HCT116 (cell line): ENCODE results near the gene POLR1D. TPM values are rescaled to one million over a fixed set of nuclear protein-coding genes. Genes with fewer than 3 reads are reported as not detected.

Experiments
- ATAC-seq: fragments of 200-7000 bp; cut with Tn5 transposase; 2 replicates; pipeline ENCODE4 v1.9.1; 2020; ENCODE audit warnings: mild to moderate bottlenecking, moderate library complexity
- BruUV-seq: library from RNA; stranded (reverse); fragments of 400-500 nt; replicated peaks from 2 replicates; lab custom pipeline; 2021; lab: Mats Ljungman, UMichigan
- CTCF ChIA-PET: fragments of 300-600 bp; sonication (Branson Sonifier 250); formaldehyde crosslinking; loops from one replicate; lab custom pipeline; 2021; ENCODE audit warnings: antibody characterized with exemption; lab: Charles Lee
- POLR2A ChIA-PET: fragments of 300-600, 350-600 bp; sonication (Branson Sonifier 250); formaldehyde crosslinking; loops from one replicate; lab custom pipeline; 2021; ENCODE audit warnings: antibody characterized with exemption; lab: Charles Lee
- RAD21 ChIA-PET, 2 experiments: fragments of 300-600 bp; sonication (Branson Sonifier 250); formaldehyde crosslinking; loops; one replicate each; lab custom pipeline; 2023; ENCODE audit warnings: low total read pairs in 2 of 2; ENCODE audit not compliant: uncharacterized antibody in 2 of 2, unreplicated experiment in 2 of 2, low non-redundant PET in 1 of 2; lab: Charles Lee
- DNase-seq: peaks from one replicate; pipeline ENCODE4 v3.0.0-alpha.2; 2010; ENCODE audit warnings: low read depth, low spot score
- H2AFZ ChIP-seq: fragments of 200-600 bp; shearing (Covaris generic), sonication (generic); 2 replicates; pipeline ENCODE4 v1.6.1; 2017; ENCODE audit warnings: low read depth, mixed run types, mixed read lengths, antibody characterized with exemption, low read length; ENCODE audit not compliant: poor library complexity, severe bottlenecking
- H3K27ac ChIP-seq: 2 replicates; pipeline ENCODE4 v1.5.1; 2012; ENCODE audit warnings: low read depth, low read length
- H3K27me3 ChIP-seq: fragments of 200-600 bp; sonication (generic); 2 replicates; pipeline ENCODE4 v1.6.1; 2016; ENCODE audit warnings: mixed run types, low read length, mixed read lengths; ENCODE audit not compliant: insufficient read depth
- H3K36me3 ChIP-seq, 2 experiments: fragments of 200-500 bp in 1 of 2; fragments of 200-600 bp in 1 of 2; sonication (Bioruptor generic) in 1 of 2; sonication (generic) in 1 of 2; 2 replicates each; pipeline versions ENCODE4 v1.5.1 to v1.6.1; 2014 to 2016; ENCODE audit warnings: low read length in 2 of 2, inconsistent platforms in 1 of 2, mixed read lengths in 1 of 2, mixed run types in 1 of 2; ENCODE audit not compliant: insufficient read depth in 2 of 2, control insufficient read depth in 1 of 2
- H3K4me1 ChIP-seq, 2 experiments: fragments of 200-600 bp in 1 of 2; sonication (generic) in 1 of 2; 2 replicates each; pipeline versions ENCODE4 v1.5.1 to v1.6.1; 2012 to 2017; ENCODE audit warnings: low read length in 2 of 2, inconsistent platforms in 1 of 2, mild to moderate bottlenecking in 1 of 2, mixed read lengths in 1 of 2, mixed run types in 1 of 2, moderate library complexity in 1 of 2; ENCODE audit not compliant: insufficient read depth in 2 of 2, control insufficient read depth in 1 of 2
- H3K4me2 ChIP-seq: fragments of 200-600 bp; sonication (generic); 2 replicates; pipeline ENCODE4 v1.6.1; 2017; ENCODE audit warnings: mixed run types, low read length, mixed read lengths
- H3K4me3 ChIP-seq, 2 experiments: fragments of 200-600 bp in 1 of 2; sonication (generic) in 1 of 2; replicated peaks in 1 of 2; 2 replicates each; pipeline ENCODE4 v1.5.1; 2011 to 2016; ENCODE audit warnings: low read length in 2 of 2, control low read depth in 1 of 2, low read depth in 1 of 2, mild to moderate bottlenecking in 1 of 2, mixed read lengths in 1 of 2, mixed run types in 1 of 2
- H3K79me2 ChIP-seq: fragments of 200-600 bp; sonication (generic); 2 replicates; pipeline ENCODE4 v1.6.1; 2017; ENCODE audit warnings: mild to moderate bottlenecking, mixed run types, low read length, moderate library complexity, mixed read lengths; ENCODE audit not compliant: insufficient read depth
- H3K9ac ChIP-seq: fragments of 200-600 bp; sonication (generic); 2 replicates; pipeline ENCODE4 v1.6.1; 2016; ENCODE audit warnings: low read length, mixed read lengths
- H3K9me2 ChIP-seq: fragments of 200-600 bp; sonication (generic), shearing (Covaris generic); 2 replicates; pipeline ENCODE4 v1.6.1; 2017; ENCODE audit warnings: mixed run types, mild to moderate bottlenecking, moderate library complexity; ENCODE audit not compliant: insufficient read depth
- H3K9me3 ChIP-seq, 2 experiments: fragments of 200-500 bp in 1 of 2; fragments of 200-600 bp in 1 of 2; sonication (Bioruptor generic) in 1 of 2; sonication (generic) in 1 of 2; 2 replicates each; pipeline ENCODE4 v1.6.1; 2014 to 2017; ENCODE audit warnings: low read length in 2 of 2, mixed read lengths in 2 of 2, inconsistent platforms in 1 of 2, low read depth in 1 of 2, mild to moderate bottlenecking in 1 of 2, mixed run types in 1 of 2, moderate library complexity in 1 of 2; ENCODE audit not compliant: control insufficient read depth in 1 of 2, insufficient read depth in 1 of 2
- H4K20me1 ChIP-seq: fragments of 200-600 bp; sonication (generic), shearing (Covaris generic); 2 replicates; pipeline ENCODE4 v1.6.1; 2017; ENCODE audit warnings: mixed run types, mild to moderate bottlenecking, moderate library complexity; ENCODE audit not compliant: insufficient read depth
- ATF3 ChIP-seq: IDR thresholded peaks from 2 replicates; pipeline ENCODE4 v1.6.1; 2012
- EGR1 ChIP-seq: IDR thresholded peaks from 2 replicates; pipeline ENCODE4 v1.6.1; 2012; ENCODE audit warnings: low read depth
- ELF1 ChIP-seq: IDR thresholded peaks from 2 replicates; pipeline ENCODE4 v1.6.1; 2012; ENCODE audit warnings: low read depth, borderline replicate concordance
- EZH2 ChIP-seq: fragments of 200-600 bp; sonication (generic); IDR thresholded peaks from 2 replicates; pipeline ENCODE4 v1.6.1; 2017; ENCODE audit warnings: antibody characterized with exemption, mixed run types
- FOSL1 ChIP-seq: IDR thresholded peaks from 2 replicates; pipeline ENCODE4 v1.6.1; 2012; ENCODE audit warnings: low read depth
- JUND ChIP-seq: IDR thresholded peaks from 2 replicates; pipeline ENCODE4 v1.6.1; 2012
- POLR2A ChIP-seq: IDR thresholded peaks from 2 replicates; pipeline ENCODE4 v1.7.0; 2011; ENCODE audit warnings: borderline replicate concordance; ENCODE audit not compliant: insufficient read depth, insufficient read length; ENCODE audit errors: extremely low read depth
- POLR2AphosphoS5 ChIP-seq: IDR thresholded peaks from 2 replicates; pipeline ENCODE4 v1.6.1; 2011; ENCODE audit warnings: mild to moderate bottlenecking, low read depth, low read length, moderate library complexity
- RAD21 ChIP-seq: IDR thresholded peaks from 2 replicates; pipeline ENCODE4 v1.6.1; 2012; ENCODE audit warnings: low read depth, mild to moderate bottlenecking
- SRF ChIP-seq: IDR thresholded peaks from 2 replicates; pipeline ENCODE4 v1.6.1; 2012; ENCODE audit warnings: low read depth
- TCF7L2 ChIP-seq: IDR thresholded peaks from 2 replicates; pipeline ENCODE4 v1.7.0; 2011; ENCODE audit warnings: borderline replicate concordance, inconsistent platforms; ENCODE audit not compliant: insufficient read depth, insufficient read length; ENCODE audit errors: extremely low read depth
- YY1 ChIP-seq: IDR thresholded peaks from 2 replicates; pipeline ENCODE4 v1.6.1; 2011; ENCODE audit warnings: low read length, low read depth, moderate library complexity, mild to moderate bottlenecking; ENCODE audit not compliant: insufficient replicate concordance; ENCODE audit errors: extremely low read depth
- ZBTB33 ChIP-seq: IDR thresholded peaks from 2 replicates; pipeline ENCODE4 v1.6.1; 2011; ENCODE audit warnings: mild to moderate bottlenecking, low read length, moderate library complexity; ENCODE audit not compliant: insufficient replicate concordance; ENCODE audit errors: extremely low read depth
- intact Hi-C: fragments of 100-400 bp; cut with micrococcal nuclease; formaldehyde crosslinking; loops from 2 replicates; pipeline ENCODE4 v1.10.0; 2022
- total RNA-seq: library from RNA; stranded (reverse); gene quantifications from one replicate; pipeline ENCODE4 v1.2.1, GENCODE V29; 2021; ENCODE audit not compliant: unreplicated experiment

Gene POLR1D
- total RNA-seq, 1 experiment from 2014 or later = 184 TPM

- H3K27ac ChIP-seq = no peak overlapping the region
- ATAC-seq (no peak), DNase-seq (no peak)
- intact Hi-C loops = no loop called here
- no peaks in the 10 kb centered on the region for H3K4me1 ChIP-seq
- no peak overlapping the region for H3K9ac ChIP-seq
- H3K79me2 ChIP-seq = peaks cover 72% of the 10 kb centered on the region
- CTCF ChIA-PET = no interaction called here
- no peak for TF ChIP-seq YY1
- no peak for TF ChIP-seq SRF
- TF ChIP-seq RAD21 = no peak
- no peak for TF ChIP-seq ATF3
- TF ChIP-seq EZH2 = no peak
- TF ChIP-seq EGR1 = no peak
- no peak for TF ChIP-seq FOSL1
- TF ChIP-seq POLR2AphosphoS5 = no peak
- no peak for TF ChIP-seq TCF7L2
- TF ChIP-seq JUND = no peak
- TF ChIP-seq POLR2A = no peak
- TF ChIP-seq ELF1 = no peak
- no peak for TF ChIP-seq ZBTB33
- TF ChIP-seq, all 23 proteins: peak for 0
- ChIA-PET RAD21 (no interaction called here), POLR2A (interaction anchor here (0.7 kb wide), 1 partner anchor 258 kb away, joined by 3 read pairs; no protein-coding TSS in a partner anchor)
- no peaks in the 10 kb centered on the region for H3K9me2 ChIP-seq
- H4K20me1 ChIP-seq = no peaks in the 10 kb centered on the region; the same call in 1 of the 2 replicates
- H2AFZ ChIP-seq = no peak overlapping the region
- no TSS peak for BruUV-seq
- no peak overlapping the region for H3K4me2 ChIP-seq
- H3K36me3 ChIP-seq = no peaks in the 10 kb centered on the region
- H3K9me3 ChIP-seq = no peaks in the 10 kb centered on the region
- no peak overlapping the region for H3K4me3 ChIP-seq
- no peaks in the 10 kb centered on the region for H3K27me3 ChIP-seq
These were observed 10.5 kb downstream of the POLR1D start for GRCh38 chr13:27632214-27632613.
